Measurements from ENCODE around the gene GADD45A.

The GADD45A gene

DNA sequence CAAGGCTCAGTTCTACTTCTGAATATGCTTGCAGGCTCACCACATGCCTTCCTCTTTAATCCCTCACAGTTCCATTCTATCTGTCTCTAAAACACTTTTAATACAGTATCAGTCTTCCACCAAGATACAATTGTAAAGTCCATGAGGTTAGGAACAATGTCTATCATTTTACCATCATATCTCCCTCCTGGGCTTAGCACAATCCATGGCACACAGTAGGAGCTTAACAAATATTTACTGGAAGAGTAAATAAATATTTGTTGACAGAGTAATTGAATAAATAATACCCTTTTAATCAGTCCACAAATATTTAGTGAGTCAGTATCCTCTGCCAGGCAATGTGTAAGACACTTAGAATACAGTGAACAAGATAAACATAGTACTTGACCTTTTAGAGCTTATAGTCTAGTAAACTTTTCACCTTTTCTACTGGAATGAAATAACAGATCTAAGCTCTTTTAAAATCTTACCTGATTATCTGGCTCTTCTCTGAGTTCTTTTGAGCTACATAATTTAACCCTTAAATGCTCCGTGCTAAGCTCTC is 12.7 kb upstream of the GADD45A start:
- DNase-seq, result no peak

DNA sequence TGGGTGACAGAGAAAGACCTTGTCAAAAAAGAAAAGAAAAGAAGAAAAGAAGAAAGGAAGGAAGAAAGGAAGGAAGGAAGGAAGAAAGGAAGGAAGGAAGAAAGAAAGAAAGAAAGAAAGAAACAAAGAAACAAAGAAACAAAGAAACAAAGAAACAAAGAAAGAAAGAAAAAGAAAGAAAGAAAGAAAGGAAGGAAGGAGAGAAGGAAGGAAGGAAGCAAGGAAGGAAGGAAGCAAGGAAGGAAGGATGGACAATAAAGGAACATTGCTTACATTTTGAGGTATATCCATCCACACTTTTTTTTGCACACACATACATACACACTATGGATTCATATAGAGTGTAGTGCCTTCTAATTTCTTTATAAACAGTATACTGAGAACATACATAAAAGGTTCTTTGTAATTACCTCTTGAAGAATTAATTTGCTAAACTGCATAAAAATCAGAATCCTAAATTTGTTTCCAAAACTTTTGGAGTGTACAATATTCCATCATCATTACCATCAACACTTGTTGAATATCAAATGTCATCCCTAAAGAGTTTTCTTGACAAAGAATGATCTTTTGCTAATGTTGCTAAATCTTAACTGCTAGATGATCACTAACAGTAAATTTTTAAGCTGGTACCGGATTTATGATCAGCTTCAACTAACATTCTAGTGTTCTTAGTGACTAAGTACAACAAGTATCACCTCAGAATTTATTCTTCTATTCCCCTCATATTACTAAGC is 11.4 kb upstream of the GADD45A start:
- no peak for DNase-seq

DNA sequence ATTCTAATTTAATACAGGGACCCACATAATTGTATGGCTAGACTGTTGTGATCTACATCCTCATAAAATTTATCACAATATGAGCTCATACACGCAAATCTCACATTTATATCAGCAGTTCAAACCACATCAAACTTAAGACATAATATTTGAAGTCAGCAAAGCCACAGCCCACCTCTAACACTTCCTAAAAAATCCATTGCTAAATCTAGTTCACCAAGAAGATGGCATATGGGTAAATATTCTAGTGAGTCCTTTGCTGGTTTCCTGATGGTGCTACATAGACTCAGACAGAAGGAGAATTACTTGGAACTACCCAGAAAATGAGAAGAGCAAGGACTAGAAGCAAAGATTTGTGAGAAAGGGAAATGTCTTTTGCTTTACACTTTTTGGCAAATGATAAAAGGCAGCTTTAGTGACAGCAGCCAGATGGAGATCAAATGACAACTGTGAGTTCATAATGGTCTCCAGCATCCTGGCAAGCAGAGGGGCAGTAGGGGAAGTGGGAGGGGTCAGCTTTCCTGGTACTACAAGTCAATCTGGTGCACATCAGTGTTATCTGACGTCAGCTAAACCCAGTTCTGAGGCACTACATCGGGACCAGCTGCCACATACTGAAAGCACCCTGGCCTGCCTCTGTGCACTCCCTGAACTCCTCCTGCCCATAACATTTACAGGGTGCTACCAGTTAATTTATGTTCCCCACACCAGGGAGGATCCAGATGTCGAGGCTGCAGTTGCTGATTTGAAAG is 10.6 kb upstream of the GADD45A start:
- DNase-seq, result peak in 1 of 2 experiments; percentile 30

DNA sequence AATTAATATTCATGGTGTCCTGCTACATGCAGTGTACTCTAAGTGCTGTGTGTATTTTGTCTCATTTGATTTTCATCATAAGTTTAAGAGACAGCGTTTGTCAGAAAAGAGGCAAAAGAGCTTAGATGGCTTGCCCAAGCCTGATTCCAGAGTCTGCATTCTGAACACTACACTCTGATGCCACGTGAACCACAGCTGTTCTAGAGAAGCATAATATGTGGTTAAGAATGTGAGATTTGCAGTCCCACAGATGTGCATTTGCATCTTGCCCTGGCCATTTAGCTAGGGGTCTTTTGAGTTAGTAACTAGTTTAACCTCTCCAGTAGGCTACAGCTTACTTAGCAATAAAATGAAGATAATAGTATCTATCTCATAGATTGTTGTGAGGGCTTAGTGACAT is 9.2 kb upstream of the GADD45A start:
- no peak for DNase-seq

DNA sequence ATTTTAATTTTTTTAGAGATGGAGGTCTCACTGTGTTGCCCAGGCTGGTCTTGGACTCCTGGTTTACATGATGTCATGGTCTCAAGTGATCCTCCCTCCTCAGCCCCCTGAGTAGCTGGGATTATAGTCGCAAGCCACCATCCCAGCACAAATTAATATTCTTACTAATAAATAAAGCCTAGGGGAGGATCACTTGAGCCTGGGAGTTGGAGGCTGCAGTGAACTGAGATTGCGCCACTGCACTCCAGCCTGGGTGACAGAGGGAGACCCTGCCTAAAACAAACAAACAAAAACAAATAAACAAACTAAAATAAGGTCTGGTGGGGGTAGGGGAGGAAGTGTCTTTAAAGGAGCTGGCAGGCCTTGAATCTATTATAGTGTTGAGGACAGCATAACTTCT is 8.7 kb upstream of the GADD45A start:
- DNase-seq, result no peak

DNA sequence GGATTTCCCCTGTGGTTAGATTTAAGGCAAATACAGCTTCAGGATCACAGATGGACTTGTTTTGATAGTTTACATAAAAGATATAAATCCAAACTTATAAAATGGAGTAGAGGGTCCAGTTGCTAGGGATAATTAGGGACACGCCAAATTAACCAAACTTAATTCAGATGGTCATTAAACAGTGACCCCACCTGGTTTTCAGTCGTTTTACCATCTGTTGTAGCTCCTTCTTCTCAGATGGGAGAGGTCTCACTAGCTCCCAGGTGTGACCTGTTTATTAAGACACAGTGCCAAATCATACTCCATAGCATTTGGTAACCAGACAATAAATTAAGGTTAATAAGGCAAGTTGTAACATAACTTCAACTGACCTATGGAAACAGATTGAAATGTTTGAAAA is 8.1 kb upstream of the GADD45A start:
- no peak for DNase-seq

DNA sequence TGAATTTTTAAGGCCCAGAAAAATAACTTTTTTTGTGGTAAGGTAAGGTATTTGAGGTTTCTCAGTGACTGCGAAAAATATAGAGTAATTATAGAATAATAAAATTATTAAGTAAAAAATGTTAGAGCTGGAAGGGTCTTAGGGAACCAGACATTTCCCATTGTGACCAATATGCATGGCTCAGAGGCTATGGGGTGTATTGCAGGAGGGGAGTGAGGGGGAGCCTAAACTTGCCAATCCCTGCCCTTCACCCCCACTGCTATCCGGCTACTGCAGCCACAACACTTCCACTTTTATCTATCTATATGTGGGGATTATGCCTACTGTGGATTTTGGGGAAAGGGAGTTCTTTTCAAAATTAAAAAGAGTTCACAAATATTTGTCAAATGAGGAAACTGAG is 7.6 kb upstream of the GADD45A start:
- DNase-seq, result no peak

DNA sequence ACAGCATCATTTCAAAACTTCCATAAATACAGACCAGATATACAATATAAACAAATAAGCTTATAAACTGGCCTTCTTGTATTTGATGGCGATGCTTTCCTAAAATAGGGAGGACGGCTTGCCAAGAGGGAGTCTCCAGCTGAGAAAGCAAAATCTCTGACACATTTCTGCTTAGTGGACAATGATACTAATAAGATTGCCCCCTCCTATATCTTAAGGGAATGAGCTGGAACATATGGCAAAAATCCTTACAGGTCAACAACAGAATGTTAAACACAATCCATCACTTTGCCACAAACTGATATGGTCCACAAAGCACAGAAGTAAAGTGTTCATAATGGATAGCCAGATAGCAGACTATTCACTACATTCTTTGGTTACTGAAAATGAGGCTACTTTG is 7.1 kb upstream of the GADD45A start:
- DNase-seq, result no peak

DNA sequence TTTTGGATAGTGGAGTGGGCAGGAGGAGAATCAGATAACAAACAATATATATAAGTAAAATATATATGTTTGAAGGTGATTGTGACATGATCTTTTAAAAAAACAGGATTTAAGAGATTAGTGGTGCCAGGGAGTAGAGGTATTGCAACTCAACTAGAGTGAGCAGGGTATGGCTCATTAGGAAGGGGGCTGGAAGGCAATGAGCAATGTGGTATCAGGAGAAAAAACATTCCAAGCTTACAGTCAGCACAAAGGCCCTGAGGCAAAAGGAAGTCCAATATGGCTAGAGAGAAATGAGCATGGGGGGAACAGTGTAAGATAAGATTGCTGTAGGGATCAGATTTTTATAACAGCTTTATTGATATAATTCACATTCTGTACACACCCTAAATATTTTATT is 5.3 kb upstream of the GADD45A start:
- no peak for DNase-seq

DNA sequence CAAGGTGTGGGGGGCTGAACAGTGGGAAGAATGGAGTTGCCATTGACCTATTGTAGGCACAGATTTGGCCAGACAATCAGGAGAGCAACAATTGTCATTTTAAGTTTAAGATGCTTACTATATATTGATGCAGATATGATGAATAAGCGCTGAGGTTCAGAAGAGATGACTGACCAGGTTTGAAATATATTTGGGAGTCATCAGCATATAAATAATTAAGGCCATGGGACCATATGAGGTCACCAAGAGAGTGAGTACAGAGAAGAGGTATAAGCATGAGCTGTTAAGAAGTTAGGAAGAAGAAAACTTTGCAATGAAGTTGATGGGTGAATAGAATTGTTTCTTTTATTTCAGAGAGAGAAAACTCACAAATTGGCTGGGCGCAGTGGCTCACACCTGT is 4.5 kb upstream of the GADD45A start:
- DNase-seq, result no peak

DNA sequence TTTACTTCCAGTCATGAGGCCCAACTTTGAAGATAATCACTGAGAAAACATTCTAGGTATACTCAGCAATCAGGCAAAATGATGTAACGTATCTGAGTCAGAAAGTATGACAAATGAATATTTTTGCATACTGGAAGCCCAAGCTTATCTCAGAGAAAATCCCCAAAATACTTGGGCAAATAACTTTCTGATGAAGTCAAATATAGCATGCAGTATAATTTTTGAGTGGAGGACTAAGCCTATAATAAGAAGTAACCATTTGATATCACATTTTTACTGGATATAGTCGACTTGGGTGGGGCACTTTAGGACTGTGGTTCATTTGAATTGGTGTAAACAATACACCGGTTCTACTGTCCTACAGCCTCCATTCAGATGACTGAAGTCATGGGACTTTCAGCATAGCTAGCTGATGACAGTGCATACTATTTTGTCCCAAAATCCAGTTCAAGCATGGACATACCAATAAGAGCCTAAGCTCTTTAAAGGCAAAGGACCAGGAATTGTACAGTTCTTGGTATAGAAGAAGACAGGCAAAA is 2.3 kb upstream of the GADD45A start:
- DNase-seq, result no peak

DNA sequence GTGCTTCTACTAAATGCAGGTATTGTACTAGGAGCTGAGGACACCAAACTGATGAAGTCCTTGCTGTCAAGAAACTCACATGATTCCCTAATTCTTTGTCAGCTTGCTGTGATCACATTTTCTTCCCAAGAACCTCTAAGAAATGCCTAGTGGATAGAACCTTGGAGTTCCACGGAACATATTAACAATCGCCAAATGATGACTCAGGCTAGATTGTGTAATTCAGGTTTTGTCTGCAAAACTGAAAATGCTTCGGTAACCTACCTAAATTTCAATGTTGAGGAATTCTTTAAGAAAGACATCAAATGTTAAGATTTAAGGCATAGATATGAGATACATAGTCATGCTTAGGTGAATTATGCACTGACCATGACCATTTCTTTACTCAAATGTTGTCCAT is 1.7 kb upstream of the GADD45A start:
- no peak for DNase-seq

DNA sequence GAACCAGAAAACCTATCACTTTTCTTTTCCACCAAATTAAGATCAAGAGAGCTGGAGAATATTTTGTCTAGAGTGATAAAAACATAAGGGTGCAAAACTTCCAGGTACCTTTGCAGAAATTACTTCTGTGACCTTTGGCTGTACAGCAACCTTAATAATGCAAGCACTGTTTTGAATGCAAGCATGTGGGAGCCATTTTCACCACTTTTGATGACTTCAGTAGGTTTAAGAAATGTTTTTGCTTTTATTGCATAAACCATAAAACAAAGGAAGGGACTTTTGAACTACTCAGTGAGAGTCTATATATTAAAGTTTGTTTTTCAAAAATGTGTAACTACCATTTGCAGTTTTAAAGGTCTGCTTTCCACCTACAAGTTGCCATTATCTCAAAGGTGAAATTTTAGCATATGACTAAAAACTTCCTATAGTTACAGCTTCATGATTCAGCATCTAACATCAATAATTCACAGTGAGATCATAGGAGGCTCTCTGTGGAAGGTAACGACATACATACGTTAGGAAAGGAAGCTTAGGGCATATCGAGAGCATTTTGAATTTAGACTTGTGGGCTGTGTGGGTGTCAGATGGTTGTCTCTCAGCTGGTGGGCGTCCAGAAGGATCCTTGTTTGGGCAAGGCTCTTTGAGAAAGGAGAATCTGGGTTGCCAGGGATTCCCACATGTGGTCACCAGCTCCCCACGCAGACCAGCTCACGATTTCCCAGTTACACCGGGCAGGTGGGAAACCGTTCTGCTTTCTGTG is 1.1 kb upstream of the GADD45A start:
- peak; percentile 39 to 74 for DNase-seq

DNA sequence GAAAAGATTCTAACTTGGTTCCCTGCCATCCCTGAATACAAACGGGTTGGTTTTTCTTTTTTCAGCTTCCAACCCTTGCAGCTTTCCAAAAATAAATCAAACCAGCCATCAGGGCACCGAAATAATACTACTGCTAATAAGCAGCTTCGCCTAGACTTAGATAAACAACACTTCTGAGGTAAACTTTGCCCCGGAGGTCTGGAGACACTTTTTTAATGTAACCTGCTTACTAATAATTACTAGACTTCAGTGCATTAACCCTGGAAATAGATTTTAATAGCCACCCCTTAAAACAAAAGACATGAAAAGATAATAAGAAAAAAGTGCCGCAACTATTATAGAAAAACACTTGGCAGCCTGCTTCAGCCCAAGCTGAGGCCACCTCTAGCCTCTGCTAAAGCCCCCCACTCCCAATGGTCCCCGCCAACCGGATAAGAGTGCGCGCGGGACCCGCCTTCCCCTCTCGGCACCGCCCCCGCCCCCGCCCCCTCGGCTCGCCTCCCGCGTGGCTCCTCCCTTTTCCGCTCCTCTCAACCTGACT is 405 bp upstream of the GADD45A start:
- DNase-seq, result no peak

DNA sequence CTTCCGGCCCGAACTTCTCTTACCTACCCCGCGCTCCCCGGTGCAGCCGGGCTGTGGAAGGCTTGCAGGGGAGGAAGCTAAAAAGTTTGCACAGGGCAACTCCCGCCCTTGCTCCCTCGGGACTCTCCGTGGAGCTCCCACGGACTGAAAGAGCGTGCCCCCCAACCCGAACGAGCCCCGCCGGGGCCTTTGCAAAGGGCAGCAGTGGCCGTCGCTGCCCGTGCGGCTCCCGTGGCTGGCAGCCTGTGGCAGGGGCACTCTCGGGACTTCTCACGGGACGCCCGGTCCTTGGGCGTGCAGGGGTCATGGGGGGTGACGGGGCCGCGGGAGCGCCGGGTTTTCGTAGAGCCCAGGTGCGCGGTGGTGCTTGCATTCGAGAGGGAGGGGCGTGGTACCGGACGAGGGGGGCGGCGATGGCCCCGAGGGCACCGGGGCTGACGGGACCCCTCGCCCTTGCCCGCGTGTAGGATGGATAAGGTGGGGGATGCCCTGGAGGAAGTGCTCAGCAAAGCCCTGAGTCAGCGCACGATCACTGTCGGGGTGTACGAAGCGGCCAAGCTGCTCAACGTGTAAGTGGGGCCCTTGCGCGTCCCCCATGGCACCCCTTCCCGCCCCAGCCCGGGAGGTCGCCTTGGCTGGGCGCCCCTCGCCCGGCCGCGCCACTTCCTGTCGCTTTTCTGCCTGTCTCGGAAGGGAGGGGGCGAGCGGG is 711 bp downstream of the GADD45A start:
- DNase-seq, result peak; percentile 56 to 74

DNA sequence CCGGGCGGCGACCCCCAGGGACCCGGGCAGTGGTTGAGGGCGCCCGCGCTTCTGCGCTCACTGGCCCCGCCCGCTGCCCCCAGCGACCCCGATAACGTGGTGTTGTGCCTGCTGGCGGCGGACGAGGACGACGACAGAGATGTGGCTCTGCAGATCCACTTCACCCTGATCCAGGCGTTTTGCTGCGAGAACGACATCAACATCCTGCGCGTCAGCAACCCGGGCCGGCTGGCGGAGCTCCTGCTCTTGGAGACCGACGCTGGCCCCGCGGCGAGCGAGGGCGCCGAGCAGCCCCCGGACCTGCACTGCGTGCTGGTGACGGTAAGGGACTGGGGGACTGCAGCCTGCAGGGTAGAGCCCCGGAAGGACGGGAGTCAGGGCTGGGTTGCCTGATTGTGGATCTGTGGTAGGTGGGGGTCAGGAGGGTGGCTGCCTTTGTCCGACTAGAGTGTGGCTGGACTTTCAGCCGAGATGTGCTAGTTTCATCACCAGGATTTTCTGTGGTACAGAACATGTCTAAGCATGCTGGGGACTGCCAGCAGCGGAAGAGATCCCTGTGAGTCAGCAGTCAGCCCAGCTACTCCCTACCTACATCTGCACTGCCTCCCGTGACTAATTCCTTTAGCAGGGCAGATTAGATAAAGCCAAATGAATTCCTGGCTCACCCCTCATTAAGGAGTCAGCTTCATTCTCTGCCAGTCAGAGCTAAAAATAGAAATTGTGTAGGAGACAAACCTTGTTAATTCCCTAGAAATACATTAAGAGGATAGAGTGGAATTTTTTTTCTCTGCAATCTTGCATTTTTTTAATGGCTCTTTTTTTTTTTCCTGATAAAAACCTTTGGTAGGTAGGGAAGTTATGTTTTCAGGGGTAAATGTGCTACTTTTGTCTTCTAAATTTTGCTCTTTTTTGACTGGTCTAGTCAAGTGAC is 1.5 kb downstream of the GADD45A start:
- peak; percentile 39 to 61 for DNase-seq

DNA sequence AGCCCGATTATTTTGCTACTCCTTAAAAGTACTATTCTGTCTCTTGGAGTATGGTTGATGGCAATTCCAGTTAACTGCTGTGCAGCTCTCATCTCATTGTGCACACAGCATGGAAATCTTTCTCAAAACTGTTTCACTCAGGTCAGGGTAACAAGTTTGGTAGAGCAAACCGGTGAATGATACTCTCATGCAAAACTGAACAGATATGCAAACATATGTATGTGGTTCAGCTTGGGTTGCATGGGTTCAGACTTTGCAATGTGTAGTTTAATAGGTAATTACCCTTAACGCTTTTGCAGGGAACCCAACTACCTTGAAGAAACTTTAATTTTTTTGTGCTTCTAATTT is 2.2 kb downstream of the GADD45A start:
- DNase-seq, result no peak

DNA sequence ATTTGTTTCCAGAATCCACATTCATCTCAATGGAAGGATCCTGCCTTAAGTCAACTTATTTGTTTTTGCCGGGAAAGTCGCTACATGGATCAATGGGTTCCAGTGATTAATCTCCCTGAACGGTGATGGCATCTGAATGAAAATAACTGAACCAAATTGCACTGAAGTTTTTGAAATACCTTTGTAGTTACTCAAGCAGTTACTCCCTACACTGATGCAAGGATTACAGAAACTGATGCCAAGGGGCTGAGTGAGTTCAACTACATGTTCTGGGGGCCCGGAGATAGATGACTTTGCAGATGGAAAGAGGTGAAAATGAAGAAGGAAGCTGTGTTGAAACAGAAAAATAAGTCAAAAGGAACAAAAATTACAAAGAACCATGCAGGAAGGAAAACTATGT is 2.6 kb downstream of the GADD45A start:
- DNase-seq, result no peak

DNA sequence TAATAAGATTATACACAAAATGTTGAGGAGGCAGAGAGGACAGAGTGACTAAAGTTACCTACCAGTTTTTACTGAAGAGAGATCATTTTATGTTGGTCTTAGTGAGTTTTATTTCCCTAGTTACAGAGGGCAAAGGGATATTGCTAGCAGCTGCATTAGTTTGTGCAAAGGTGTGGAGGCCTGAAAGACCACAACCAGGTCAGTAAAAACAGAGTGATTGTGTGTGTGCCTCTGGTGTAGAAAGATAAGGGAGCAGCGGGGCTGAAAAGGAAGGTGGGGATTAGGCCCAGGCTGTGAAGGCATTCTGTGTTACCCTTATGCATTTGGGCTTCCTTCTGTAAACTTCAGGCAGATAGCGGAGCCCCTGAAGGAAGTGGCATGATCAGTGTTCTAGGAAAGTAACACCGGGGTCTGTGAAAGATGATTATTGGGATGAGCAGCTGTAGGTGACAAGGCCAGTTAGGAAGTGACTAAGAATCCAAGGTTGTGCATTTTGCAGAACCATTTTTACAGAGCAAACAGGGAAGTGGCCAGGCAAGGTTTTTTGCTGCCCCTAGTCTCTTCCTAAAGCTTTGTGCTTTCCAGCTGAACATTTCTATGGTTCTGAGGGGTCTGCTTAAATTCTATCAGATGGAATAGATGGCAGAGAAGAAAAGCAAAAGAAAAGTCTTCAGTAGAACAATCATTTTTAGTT is 3.7 kb downstream of the GADD45A start:
- DNase-seq, result no peak

DNA sequence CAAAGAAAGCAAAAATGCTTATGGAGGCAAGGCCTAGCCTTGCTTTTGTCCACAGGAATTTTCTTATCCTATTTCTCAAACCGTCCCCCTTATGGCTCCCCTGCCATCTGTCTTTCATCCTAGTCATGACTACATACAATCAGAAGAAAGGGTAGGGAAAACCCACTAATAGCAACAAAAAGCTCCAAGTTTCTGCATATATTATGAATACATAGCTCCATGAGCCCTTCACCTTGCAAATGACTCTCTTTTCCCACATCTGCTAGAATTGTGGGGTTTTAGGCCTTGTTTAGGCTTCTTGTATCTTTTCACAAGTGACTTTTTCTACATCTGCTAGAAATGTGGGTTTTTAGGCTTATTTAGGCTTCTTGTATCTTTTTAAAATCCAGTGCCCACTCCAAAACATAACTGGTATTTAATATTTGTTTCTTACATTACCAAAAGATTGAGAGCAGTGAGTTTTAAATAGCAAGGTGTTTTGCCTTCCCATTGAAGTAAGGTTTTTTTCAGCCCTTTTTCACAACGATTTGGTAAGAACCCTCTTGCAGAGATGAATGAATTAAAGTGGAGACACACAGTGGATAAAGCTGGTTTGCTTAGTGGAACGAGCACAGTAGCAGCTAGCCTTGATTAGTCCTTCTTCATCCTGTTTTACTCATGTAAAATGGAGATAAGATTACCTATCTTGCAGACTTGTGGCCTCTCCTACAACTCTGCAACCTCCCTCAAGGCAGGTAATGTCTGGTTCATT is 4.4 kb downstream of the GADD45A start:
- DNase-seq, result no peak
